Endometrial microvascular endothelial cells (primary cell): Measurements from ENCODE around the gene HADH. TPM values are rescaled to one million over a fixed set of nuclear protein-coding genes. Genes with fewer than 3 reads are reported as not detected.

Source experiments
- total RNA-seq: library from RNA; depleted of rRNA; stranded (reverse); fragments of >200 nt; gene quantifications from one replicate; pipeline ENCODE4 v1.2.3, GENCODE V29; 2015; ENCODE audit errors: inconsistent ontology term

Gene HADH
- total RNA-seq, 1 donor from 2014 or later, result 21.6 TPM

Other genes with a start within 250 kb of the HADH start
- gene SGMS2, start 165.0 kb upstream of the HADH start, total RNA-seq, result 84.4 TPM
- gene CYP2U1, start 58.3 kb upstream of the HADH start, total RNA-seq, result 8.5 TPM
- gene LEF1, start 179.0 kb downstream of the HADH start, total RNA-seq, result not detected